Measurements from ENCODE around the gene RABEP2. TPM values are rescaled to one million over a fixed set of nuclear protein-coding genes. Genes with fewer than 3 reads are reported as not detected.

RABEP2 gene
- total and polyA plus RNA-seq, 2 experiments from 2014 or later, result 11.8 to 27.2 TPM

DNA sequence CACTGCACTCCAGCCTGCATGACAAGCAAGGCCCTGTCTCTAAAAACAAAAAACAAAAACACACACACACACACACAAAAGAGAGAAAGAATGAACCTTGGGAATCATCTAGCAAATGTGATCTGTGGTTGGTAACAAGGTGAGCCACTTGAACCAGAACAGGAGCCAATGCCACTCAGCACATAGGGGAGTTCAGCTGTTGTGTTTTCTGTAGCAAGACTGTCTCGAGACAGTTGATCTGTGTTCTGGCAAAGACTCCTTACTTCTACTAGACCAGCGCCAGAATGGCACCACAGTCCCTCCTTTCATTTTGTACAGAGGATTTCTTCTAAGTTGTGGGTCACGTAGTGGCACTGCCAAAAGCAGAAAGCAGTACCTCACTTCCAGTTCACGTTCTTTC is 26.1 kb downstream of the RABEP2 start:
- no peaks in the 10 kb centered on the region for H3K36me3 ChIP-seq (ENCODE audit: insufficient read depth)
- Mint-ChIP-seq H3K27ac (no peak overlapping the region), H3K27me3 (ENCODE audit: insufficient read depth, low read depth, poor library complexity) (peaks cover 6% of the 10 kb centered on the region), H3K36me3 (ENCODE audit: low read depth) (no peaks in the 10 kb centered on the region; the same call in 2 of the 3 replicates), H3K4me1 (no peaks in the 10 kb centered on the region), H3K9me3 (no peaks in the 10 kb centered on the region), H3K4me3 (no peak overlapping the region)
- ATAC-seq, result no peak
- H4K20me1 ChIP-seq (replicated peaks; ENCODE audit: insufficient read depth), result no peaks in the 10 kb centered on the region; the same call in 1 of the 2 replicates
- H3K4me1 ChIP-seq (ENCODE audit: insufficient read depth), result no peaks in the 10 kb centered on the region
- H3K4me2 ChIP-seq, result no peak overlapping the region
- no peak overlapping the region for H3K27ac ChIP-seq (ENCODE audit: low read depth)
- no peaks in the 10 kb centered on the region for H3K27me3 ChIP-seq (ENCODE audit: insufficient read depth)
- H3K79me2 ChIP-seq (replicated peaks; ENCODE audit: insufficient read depth), result no peaks in the 10 kb centered on the region
- no peaks in the 10 kb centered on the region for H3F3A ChIP-seq (replicated peaks; ENCODE audit: low read depth)
- no peaks in the 10 kb centered on the region for H3K9me2 ChIP-seq (ENCODE audit: insufficient read depth)
- no peak overlapping the region for H3K4me3 ChIP-seq
- no peak for DNase-seq (ENCODE audit: low spot score)
- no peak overlapping the region for H2AFZ ChIP-seq
- TF ChIP-seq EZH2phosphoT487 (IDR thresholded peaks at IDR 0.05; ENCODE audit: unreplicated experiment) (no peak), STAT1 (IDR thresholded peaks at IDR 0.05; ENCODE audit: unreplicated experiment) (no peak), ZNF114 (CRISPR knock-in tag; IDR thresholded peaks at IDR 0.05) (no peak), JUNB (IDR thresholded peaks at IDR 0.05; ENCODE audit: unreplicated experiment) (no peak), CREB1 (CRISPR knock-in tag; IDR thresholded peaks at IDR 0.05; ENCODE audit: low read depth) (no peak), ZNF331 (CRISPR knock-in tag; IDR thresholded peaks at IDR 0.05; ENCODE audit: low read depth) (no peak), NANOG (IDR thresholded peaks at IDR 0.05; ENCODE audit: borderline replicate concordance) (no peak), POLR2AphosphoS5 (IDR thresholded peaks at IDR 0.05; ENCODE audit: low read depth) (no peak), ETS1 (IDR thresholded peaks at IDR 0.05) (no peak), EZH2 (IDR thresholded peaks at IDR 0.05; ENCODE audit: low read depth, unreplicated experiment) (no peak)
- TF ChIP-seq, protein P1, sequence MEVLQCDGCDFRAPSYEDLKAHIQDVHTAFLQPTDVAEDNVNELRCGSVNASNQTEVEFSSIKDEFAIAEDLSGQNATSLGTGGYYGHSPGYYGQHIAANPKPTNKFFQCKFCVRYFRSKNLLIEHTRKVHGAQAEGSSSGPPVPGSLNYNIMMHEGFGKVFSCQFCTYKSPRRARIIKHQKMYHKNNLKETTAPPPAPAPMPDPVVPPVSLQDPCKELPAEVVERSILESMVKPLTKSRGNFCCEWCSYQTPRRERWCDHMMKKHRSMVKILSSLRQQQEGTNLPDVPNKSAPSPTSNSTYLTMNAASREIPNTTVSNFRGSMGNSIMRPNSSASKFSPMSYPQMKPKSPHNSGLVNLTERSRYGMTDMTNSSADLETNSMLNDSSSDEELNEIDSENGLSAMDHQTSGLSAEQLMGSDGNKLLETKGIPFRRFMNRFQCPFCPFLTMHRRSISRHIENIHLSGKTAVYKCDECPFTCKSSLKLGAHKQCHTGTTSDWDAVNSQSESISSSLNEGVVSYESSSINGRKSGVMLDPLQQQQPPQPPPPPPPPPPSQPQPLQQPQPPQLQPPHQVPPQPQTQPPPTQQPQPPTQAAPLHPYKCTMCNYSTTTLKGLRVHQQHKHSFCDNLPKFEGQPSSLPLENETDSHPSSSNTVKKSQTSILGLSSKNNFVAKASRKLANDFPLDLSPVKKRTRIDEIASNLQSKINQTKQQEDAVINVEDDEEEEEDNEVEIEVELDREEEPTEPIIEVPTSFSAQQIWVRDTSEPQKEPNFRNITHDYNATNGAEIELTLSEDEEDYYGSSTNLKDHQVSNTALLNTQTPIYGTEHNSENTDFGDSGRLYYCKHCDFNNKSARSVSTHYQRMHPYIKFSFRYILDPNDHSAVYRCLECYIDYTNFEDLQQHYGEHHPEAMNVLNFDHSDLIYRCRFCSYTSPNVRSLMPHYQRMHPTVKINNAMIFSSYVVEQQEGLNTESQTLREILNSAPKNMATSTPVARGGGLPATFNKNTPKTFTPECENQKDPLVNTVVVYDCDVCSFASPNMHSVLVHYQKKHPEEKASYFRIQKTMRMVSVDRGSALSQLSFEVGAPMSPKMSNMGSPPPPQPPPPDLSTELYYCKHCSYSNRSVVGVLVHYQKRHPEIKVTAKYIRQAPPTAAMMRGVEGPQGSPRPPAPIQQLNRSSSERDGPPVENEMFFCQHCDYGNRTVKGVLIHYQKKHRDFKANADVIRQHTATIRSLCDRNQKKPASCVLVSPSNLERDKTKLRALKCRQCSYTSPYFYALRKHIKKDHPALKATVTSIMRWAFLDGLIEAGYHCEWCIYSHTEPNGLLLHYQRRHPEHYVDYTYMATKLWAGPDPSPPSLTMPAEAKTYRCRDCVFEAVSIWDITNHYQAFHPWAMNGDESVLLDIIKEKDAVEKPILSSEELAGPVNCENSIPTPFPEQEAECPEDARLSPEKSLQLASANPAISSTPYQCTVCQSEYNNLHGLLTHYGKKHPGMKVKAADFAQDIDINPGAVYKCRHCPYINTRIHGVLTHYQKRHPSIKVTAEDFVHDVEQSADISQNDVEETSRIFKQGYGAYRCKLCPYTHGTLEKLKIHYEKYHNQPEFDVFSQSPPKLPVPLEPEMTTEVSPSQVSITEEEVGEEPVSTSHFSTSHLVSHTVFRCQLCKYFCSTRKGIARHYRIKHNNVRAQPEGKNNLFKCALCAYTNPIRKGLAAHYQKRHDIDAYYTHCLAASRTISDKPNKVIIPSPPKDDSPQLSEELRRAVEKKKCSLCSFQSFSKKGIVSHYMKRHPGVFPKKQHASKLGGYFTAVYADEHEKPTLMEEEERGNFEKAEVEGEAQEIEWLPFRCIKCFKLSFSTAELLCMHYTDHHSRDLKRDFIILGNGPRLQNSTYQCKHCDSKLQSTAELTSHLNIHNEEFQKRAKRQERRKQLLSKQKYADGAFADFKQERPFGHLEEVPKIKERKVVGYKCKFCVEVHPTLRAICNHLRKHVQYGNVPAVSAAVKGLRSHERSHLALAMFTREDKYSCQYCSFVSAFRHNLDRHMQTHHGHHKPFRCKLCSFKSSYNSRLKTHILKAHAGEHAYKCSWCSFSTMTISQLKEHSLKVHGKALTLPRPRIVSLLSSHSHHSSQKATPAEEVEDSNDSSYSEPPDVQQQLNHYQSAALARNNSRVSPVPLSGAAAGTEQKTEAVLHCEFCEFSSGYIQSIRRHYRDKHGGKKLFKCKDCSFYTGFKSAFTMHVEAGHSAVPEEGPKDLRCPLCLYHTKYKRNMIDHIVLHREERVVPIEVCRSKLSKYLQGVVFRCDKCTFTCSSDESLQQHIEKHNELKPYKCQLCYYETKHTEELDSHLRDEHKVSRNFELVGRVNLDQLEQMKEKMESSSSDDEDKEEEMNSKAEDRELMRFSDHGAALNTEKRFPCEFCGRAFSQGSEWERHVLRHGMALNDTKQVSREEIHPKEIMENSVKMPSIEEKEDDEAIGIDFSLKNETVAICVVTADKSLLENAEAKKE (CRISPR knock-in tag; IDR thresholded peaks at IDR 0.05), result no peak
- TF ChIP-seq, protein P2, sequence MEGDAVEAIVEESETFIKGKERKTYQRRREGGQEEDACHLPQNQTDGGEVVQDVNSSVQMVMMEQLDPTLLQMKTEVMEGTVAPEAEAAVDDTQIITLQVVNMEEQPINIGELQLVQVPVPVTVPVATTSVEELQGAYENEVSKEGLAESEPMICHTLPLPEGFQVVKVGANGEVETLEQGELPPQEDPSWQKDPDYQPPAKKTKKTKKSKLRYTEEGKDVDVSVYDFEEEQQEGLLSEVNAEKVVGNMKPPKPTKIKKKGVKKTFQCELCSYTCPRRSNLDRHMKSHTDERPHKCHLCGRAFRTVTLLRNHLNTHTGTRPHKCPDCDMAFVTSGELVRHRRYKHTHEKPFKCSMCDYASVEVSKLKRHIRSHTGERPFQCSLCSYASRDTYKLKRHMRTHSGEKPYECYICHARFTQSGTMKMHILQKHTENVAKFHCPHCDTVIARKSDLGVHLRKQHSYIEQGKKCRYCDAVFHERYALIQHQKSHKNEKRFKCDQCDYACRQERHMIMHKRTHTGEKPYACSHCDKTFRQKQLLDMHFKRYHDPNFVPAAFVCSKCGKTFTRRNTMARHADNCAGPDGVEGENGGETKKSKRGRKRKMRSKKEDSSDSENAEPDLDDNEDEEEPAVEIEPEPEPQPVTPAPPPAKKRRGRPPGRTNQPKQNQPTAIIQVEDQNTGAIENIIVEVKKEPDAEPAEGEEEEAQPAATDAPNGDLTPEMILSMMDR (conservative IDR thresholded peaks at IDR 0.05; ENCODE audit: low read depth in 2 of 2), result no peak
- TF ChIP-seq, protein P3, sequence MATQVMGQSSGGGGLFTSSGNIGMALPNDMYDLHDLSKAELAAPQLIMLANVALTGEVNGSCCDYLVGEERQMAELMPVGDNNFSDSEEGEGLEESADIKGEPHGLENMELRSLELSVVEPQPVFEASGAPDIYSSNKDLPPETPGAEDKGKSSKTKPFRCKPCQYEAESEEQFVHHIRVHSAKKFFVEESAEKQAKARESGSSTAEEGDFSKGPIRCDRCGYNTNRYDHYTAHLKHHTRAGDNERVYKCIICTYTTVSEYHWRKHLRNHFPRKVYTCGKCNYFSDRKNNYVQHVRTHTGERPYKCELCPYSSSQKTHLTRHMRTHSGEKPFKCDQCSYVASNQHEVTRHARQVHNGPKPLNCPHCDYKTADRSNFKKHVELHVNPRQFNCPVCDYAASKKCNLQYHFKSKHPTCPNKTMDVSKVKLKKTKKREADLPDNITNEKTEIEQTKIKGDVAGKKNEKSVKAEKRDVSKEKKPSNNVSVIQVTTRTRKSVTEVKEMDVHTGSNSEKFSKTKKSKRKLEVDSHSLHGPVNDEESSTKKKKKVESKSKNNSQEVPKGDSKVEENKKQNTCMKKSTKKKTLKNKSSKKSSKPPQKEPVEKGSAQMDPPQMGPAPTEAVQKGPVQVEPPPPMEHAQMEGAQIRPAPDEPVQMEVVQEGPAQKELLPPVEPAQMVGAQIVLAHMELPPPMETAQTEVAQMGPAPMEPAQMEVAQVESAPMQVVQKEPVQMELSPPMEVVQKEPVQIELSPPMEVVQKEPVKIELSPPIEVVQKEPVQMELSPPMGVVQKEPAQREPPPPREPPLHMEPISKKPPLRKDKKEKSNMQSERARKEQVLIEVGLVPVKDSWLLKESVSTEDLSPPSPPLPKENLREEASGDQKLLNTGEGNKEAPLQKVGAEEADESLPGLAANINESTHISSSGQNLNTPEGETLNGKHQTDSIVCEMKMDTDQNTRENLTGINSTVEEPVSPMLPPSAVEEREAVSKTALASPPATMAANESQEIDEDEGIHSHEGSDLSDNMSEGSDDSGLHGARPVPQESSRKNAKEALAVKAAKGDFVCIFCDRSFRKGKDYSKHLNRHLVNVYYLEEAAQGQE (IDR thresholded peaks at IDR 0.05; ENCODE audit: unreplicated experiment), result no peak
